GM12864 (cell line): ENCODE measurements around the gene RFX2.

Experiments
- DNase-seq: peaks from one replicate; pipeline ENCODE4 v3.0.0-alpha.2; 2011; ENCODE audit warnings: low read depth
- H3K4me3 ChIP-seq: 2 replicates; pipeline ENCODE4 v1.5.1; 2011; ENCODE audit warnings: mild to moderate bottlenecking, low read depth, low read length, control low read depth
- TF ChIP-seq, protein P1 (sequence below): IDR thresholded peaks from 2 replicates; pipeline ENCODE4 v1.5.1; 2011; ENCODE audit warnings: low read depth, mild to moderate bottlenecking, moderate library complexity, low read length, control low read depth, inconsistent platforms; ENCODE audit errors: missing control alignments

Gene RFX2

DNA sequence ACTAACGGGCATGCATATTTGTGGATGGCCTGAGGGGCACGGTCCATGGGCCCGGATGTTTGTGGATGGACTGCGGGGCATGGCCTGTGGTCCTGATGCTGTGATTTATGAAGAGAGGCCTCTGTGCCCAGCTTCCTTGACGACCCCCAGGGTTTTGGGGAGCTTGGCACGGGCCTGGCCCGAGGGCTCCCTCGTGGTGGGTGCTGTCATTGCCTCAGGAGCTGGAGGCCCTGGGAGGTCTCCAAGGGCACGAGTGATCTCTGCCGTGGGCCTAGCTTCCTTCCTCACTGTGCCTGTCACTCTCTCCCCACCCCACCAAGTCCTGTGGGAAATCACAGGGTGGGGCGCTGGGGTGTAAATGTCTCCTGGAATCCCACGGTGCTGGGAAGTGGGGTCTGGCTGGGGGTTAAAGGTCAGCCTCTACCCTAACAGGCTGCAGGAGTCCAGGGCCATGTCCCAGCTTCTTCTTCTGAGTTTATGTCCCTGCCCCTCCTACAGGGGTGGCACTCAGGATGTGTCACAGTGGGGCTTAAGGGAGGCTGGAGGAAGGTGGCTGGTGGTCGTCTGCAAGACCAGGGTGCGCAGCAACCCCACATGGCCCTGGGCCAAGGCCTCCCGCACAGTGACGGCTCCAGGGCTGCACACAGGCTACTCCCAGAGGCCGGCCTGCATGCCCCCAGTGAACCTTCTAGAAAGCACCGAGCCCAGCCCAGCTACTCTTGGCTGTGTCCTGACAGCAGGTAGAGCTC lies 104.8 kb downstream of the RFX2 start:
- H3K4me3 ChIP-seq: no peak overlapping the region
- DNase-seq: no peak
- TF ChIP-seq, protein P1, sequence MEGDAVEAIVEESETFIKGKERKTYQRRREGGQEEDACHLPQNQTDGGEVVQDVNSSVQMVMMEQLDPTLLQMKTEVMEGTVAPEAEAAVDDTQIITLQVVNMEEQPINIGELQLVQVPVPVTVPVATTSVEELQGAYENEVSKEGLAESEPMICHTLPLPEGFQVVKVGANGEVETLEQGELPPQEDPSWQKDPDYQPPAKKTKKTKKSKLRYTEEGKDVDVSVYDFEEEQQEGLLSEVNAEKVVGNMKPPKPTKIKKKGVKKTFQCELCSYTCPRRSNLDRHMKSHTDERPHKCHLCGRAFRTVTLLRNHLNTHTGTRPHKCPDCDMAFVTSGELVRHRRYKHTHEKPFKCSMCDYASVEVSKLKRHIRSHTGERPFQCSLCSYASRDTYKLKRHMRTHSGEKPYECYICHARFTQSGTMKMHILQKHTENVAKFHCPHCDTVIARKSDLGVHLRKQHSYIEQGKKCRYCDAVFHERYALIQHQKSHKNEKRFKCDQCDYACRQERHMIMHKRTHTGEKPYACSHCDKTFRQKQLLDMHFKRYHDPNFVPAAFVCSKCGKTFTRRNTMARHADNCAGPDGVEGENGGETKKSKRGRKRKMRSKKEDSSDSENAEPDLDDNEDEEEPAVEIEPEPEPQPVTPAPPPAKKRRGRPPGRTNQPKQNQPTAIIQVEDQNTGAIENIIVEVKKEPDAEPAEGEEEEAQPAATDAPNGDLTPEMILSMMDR: no peak

DNA sequence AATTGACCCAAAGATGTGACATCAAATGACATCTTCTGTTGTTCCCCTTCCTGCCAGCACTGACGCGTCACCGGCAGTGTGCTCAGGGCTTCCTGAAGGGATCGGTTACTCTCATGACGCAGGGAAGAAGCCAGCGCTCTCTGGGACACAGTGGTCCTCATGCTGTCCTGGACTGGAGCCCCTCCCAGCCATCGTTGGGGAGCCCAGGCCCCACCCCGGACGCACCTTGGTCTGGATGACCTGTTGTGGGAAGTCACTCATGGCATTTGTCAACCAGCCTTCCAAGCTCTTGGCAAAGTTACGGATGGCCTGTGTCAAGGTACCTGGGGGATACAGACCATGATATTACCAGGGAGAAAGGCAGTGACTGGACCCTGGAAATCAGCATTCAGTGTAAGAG lies 106.3 kb downstream of the RFX2 start:
- TF ChIP-seq, protein P1: no peak
- DNase-seq: no peak
- no peak overlapping the region for H3K4me3 ChIP-seq

DNA sequence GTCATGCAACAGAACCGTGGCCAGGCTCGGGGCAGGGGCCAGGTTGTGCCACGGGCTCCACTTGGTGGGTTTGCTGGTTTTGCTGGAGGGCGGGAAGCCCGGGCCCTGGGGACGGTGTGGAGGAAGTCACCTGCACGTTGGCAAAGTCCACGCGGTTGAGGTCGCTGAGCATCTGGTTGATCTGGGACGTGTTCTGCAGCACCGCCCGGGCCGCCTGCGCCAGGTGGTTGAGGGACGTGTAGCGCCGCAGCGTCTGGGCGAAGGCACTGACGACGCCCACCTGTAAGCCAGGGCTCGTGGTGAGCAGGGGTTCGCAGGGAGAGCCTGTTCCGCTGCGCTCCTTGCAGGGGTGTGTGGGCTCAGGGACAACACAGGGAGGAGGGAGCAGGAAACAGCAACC lies 107.7 kb downstream of the RFX2 start:
- TF ChIP-seq, protein P1: no peak
- DNase-seq: no peak
- H3K4me3 ChIP-seq: no peak overlapping the region

DNA sequence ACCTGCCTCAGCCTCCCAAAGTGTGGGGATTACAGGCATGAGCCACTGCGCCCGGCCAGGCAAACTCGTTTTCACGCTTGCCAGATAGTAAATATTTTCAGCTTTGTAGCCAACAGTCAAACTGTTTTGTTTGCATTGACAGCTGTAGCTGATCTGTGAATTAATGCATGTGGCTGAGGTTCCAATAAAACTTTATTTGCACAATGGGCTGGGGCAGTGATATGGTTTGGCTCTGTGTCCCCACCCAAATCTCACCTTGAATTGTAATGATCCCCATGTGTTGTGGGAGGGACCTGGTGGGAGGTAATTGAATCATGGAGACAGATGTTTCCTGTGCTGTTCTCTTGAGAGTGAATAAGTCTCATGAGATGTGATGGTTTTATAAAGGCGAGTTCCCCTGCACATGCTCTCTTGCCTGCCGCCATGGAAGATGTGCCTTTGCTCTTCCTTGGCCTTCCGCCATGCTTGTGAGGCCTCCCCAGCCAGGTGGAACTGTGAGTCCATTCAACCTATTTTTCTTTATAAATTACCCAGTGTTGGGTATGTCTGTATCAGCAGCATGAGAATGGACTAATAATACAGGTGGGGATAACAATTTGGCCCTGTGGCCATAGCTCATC lies 110.0 kb downstream of the RFX2 start:
- TF ChIP-seq, protein P1: no peak
- no peak for DNase-seq
- H3K4me3 ChIP-seq: no peak overlapping the region

DNA sequence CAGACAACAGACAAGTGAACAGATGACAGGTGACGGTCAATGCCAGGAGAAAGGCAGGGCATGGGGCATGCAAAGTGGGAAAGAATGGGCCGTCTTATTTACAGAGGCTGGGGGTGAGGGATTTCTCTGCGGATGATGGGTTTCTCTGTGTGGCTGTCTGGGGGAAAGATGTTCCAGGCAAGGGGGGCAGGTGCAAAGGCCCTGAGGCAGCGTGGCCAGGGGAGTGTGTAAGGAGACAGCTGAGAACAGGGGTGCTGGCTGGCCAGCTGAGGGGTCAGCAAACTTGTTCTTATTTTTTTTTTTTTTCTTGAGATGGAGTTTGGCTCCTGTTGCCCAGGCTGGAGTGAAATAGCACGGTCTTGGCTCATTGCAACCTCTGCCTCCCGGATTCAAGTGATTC lies 110.6 kb downstream of the RFX2 start:
- TF ChIP-seq, protein P1: no peak
- no peak overlapping the region for H3K4me3 ChIP-seq
- DNase-seq: no peak

DNA sequence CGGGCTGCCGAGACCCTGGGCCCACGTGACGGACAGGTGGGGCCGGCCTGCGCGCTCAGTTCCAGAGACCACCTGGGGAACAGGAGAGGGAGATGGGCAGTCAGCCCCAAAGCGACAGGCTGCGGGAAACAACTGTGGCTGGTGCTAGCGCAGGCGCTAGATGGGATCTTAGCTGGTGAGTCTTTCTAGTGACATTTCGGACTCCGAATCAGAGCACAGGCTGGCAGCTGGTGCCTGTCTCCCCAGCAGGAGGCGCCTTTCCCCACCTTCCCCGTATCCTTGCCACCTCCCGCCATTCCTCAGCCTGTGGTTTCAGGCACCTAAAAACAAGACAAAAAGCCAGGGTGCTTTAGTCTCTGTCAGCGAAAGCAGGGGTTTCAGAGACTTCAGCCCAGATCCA lies 112.9 kb downstream of the RFX2 start:
- no peak overlapping the region for H3K4me3 ChIP-seq
- TF ChIP-seq, protein P1: peak; percentile 24
- no peak for DNase-seq
